NCI-H82 (cell line): ENCODE results near the gene UNKL.
A peak's percentile ranks its signal among the peaks of the same experiment; 100 is the strongest.

ENCODE experiments used
- DNase-seq: peaks from one replicate; lab custom pipeline; 2025; lab: John Stamatoyannopoulos, UW

The UNKL gene

DNA sequence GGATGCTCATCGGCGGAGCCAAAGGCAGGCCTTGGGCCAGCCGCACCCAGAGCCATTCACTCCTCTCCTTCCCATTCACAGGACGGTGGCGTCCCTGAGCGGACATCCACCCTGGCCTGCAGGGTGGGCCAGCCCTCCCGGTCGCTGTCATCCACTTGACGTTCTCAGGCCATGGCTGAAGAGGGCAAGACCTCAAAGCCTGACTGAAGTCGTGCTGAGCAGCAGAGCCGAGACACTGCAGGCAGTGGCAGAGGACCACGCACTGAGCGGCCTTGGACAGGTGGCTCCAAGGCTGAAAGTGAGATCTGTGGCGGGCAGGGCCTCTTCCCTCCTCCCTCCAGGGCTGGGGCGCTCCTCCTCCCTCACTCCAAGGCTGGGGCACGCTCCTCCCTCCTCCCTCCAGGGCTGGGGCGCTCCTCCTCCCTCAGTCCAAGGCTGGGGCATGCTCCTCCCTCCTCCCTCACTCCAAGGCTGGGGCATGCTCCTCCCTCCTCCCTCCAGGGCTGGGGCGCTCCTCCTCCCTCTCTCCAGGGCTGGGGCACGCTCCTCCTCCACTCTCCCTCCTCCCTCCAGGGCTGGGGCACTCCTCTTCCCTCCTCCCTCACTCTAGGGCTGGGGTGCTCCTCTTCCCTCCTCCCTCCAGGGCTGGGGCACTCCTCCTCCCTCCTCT lies 38.6 kb downstream of the UNKL start:
- DNase-seq = no peak

DNA sequence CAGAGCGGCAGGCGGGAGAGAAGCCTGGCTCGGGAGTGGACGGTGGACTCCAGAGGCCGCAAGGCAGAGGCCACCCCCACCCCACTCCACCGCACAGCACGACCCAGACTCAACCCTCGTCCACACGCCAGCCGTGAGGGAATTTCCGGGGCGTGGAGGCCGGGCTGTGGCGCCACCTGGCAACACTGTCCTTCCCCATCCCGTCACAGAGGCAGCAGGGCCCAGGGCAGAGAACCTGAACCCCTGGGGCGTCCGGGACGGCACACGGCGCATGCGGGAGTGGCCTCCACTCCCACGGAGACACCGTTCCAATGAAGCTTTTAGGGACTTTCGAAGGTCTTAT lies 39.2 kb downstream of the UNKL start:
- no peak for DNase-seq

DNA sequence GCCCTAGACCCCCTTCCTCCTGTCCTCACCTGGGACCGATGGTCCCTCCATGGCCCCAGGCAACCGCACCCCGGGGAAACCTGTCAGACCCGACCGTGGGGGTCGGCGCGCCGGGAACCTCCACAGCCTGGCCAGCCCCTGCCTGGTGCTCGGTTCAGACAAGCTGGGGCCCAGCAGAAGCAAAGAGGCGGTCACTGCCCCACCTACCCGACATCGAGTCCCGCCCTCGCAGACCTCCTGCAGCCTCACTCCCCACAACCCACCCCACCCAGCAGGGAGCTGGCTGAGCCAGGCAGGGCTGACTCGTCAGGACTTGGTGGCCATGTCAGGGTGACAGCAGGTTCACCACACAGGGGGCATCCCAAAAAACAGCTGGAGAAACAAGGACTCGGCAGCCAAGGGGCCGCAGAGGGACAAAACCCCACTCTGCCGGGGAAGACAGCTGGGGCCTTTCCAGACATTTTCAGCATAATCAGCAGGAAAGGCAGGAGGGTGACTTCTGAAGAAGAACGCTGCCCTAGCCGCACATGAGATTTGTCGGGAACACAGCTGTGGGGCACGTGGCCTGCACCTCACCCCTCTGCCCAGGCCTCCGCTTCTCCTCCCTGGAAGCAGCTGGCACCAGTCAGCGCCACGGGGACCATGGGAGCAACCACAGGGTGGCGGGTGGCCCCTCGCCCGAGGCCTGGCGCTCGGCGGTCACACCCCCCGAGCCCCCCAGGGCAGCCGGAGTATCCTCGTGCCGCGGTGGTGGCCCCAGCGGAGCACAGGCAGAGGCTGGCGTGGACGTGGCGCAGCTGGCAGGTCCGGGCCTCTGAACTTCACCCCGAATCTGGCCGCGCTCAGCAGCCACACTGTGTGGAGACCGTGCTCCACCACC lies 39.8 kb downstream of the UNKL start:
- no peak for DNase-seq

DNA sequence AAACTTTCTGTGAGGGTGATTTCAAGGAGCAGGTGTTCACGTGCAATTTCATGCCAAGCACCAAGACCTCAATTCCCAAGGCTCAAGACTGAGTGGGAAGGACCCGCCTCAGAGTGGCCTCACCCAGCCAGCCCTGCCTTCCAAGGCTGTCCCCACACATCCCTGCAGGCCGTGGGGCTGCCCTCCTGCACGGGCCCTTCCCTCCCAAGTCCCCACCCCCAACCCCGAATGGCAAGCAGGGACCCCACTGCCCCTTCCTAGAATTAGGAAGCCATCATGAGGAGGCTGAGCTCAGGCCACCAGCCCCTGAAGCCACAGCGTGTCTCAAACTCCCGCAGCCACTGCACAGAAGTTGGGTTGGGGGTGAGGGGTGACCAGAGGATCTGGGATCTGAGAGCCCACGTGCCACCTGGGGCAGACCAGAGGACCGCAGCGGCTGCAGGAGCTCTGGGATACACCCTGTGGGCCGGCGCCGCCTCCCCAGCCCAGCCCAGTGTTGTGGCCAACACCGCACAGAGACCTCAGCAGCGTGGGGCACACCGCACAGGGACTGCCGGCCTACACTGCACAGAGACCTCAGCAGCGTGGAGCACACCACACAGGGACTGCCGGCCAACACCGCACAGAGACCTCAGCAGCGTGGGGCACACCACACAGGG lies 42.1 kb downstream of the UNKL start:
- DNase-seq = no peak

DNA sequence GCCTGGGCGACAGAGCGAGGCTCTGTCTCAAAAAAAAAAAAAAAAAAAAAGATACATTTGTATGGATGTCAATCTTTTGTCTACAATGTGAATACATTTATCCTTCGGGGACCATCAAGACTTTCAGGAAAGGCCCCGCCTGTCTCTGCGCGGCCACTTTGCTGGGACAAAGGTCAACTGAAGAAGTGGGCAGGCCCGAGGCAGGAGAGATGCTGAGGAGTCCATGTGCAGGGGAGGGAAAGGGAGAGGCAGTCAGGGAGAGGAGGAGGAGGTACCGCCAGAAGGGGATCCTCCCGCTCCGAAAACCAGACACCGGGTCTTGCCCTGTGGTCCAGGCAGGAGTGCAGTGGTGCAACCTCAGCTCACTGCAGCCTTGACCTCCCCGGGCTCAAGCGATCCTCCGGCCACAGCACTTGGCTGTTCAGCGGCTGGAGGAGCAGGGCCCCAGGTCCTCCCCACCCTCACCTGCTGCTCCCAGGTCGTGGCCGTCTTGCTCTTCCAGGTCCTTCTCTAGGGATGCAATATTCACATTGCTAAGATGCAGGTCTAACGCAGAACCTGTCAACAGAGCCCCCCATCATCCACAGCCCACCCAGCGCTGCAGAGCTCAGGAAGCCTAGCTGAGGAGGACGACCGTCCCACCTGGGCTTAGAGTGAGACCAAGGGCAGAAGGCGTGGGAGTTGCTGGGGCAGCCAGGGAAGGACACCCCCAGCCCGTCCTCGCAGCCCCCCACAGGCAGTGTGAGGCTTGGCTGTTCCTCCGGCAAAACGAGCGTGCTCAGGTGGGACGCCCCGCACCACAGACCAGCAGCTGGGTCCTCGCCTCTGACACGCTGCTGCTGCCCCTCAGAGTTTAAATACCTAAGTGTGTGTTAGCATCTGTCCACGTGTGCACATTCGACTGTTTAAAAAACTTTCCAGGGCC lies 43.2 kb downstream of the UNKL start:
- DNase-seq = no peak

DNA sequence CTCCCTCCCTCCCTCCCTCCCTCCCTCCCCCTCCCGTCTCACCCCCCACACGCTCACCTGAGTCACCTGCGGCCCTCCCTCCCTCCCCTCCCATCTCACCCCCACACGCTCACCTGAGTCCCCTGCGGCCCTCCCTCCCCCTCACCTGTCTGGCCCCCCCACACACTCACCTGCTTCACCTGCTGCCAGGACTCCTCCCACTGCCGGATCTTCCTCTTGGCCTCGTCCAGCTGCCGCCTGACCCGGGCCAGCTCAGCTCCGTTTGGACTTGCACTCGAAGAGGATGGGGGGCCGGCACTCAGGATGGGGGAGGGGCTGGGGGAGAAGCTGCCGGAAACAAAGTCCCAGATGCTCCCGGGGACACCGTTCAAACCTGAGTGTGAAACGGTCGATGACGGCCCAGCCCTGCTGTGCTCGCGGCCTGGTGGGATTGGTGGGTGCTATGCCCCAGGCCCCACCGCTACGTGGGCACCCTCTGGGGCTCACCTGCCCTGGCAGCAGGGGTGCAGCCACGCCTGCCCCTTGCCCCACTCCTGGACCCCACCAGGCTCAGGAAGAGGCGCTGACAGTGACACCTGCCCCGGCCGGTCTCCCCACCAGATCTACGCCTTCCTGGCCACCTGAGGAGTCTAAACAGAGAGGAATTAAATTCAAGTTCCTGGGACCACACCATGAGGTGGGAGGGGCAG lies 46.9 kb downstream of the UNKL start:
- DNase-seq = no peak

DNA sequence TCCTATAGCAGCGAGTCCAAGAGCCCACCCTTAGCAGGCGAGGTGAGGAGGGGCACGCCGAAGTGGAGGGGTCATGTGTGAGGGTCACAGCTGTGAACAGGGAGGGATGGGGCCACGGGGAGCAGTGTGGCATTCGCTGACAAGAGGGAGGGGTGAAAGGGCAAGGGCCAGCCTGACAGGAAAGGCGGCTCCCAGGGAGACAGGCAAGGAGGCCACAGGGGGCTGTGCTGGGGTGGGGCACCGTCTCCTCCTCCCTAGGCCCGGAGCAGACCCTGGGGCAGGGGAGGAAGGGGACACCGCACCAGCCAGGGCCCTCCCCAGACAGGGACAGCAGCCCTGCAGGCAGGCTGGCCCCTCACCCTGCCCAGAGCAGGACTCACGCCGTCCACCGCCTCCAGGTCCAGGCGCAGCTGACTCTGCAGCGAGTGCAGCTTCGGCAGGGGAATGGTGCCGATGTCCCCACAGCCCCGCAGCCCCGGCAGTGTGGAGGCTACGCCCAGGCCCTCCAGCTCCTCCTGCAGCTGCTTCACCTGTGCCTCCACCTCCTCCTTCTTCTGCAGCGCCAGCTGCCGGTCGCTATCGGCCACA lies 47.7 kb downstream of the UNKL start:
- DNase-seq = no peak

DNA sequence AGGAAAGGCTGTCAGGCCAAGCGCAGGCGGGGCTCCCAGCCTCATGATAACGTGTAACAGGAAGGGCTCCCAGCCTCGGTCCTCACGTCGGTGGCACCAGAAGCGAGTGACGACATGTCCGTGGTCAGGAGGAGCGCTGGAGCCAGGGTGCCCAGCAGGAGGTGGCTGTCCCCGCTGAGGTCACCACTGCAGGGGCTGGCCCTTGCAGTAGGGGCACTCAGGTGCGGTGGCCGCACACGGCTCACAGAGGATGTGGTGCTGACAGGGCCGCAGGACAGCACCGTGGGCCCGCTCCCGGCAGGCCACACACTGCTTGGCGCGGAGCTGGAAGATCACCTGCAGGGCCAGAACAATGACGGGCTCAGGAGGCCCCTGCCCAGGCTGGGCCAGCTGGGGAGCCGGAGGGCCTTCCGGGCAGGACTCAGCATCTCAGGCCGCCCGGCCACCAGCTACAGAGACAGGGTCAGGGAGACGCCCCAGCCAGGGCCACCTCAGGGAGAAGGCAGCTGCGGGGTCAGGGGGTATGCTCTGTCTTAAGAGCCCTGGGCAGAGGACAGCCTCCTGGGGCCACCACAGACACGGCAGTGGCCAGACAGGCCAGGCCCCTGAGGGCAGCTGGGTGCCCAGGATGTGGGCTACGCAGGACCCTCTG lies 48.3 kb downstream of the UNKL start:
- DNase-seq = no peak

DNA sequence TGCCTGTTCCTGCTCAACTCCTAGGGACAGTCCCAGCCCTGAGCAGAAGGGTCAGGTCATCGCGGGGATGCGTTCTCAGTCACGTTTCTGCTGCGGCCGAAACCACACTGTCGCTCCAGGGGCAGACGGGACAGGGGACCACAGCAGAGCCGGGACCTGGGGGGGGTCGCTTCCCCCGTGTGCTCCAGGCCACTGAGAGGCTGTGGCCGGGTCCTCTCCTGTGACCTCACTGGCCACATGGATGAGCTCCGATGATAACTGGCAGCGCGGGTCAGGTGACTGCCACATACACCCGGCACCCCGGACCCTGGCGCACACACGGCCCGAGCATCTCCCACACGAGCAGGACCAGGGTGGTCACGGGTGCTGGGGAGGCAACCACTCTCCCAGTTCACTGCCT lies 50.0 kb downstream of the UNKL start:
- no peak for DNase-seq

DNA sequence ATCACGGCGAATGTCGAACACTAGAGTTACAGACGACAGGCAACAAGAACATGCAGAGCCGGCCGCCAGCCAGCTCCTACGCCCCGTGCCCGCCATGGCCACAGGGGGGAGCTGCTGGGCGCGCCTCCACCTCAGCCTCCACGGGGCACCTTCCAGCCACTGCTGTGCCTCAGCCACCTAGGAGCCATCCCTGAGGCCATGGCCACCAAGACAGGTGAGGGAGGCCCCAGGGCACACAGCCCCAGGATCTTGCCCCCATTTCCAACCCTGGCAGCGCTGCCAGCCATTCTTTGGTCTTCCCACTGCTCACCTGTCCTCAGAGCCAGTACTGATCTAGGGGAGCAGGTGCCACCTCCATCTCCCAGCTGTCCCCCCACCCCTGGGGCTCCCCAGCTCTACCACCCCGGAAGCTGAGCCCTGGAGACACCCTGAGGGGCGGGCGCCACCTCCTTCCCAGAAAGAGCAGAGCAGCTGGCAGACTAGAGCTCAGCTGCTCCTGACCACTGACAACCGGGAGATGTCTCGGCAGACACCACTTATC lies 50.9 kb downstream of the UNKL start:
- DNase-seq = peak; percentile 66

DNA sequence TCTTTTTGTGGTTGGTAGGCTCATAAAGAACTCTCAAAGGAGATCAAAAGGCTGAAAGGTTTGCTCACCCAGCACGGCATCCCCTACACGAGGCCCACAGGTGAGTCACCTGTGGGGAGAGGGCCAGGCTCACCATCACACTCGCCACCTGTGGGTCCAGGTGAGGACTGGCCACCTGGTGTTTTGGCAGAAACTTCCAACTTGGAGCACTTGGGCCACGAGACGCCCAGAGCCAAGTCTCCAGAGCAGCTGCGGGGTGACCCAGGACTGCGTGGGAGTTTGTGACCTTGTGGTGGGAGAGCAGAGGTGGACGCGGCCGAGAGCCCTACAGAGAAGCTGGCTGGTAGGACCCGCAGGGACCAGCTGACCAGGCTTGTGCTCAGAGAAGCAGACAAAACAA lies 51.7 kb downstream of the UNKL start:
- DNase-seq = no peak

DNA sequence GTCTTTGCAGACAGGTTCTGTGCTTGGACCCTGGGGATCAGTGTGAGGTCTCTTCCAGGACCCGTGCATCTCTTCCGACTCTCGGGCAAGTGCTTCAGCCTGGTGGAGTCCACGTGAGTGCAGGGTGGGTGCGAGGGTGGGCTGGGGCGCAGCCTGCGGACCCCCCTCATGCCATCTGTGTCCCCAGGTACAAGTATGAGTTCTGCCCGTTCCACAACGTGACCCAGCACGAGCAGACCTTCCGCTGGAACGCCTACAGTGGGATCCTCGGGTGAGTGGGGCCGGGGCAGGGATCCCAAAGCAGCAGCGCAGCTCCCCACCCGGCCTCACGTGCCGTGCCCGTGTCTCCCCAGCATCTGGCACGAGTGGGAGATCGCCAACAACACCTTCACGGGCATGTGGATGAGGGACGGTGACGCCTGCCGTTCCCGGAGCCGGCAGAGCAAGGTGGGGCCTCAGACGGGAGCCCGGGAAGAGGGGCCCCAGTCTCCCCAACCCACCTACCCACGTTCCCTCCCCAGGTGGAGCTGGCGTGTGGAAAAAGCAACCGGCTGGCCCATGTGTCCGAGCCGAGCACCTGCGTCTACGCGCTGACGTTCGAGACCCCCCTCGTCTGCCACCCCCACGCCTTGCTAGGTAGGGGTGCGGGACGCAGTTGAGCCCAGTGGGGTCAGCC lies 52.7 kb downstream of the UNKL start:
- DNase-seq = no peak

DNA sequence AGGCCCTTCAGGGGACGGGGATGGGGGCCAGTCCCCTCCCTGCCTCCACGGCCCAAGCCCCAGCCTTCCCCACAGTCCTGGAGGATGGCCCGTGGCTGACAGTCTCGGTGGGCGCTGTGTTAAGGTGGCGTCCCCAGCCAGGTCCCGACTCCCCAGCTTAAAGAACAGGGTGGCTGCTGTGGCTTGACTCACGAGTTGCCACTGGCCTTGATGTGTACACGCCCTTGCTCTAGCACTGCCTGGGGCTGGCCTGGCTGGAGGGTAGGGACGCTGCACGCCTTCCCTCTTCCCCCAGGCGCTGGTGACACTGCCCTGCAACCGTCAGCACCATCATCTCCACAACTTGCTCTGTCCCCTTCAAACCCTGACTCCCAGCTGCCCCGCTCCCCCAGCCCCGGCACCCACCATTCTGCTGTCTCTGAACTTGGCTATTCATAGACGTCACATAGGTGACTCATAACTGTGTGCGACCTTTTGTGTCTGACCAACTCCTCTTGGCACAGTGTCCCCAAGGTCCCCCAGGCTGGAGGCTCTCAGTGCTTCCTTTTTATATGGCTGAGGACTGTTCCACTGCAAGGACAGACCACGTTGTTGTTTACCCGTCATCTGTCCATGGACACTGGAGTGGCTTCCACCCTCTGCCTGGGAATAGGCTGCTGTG lies 56.5 kb downstream of the UNKL start:
- DNase-seq = no peak

DNA sequence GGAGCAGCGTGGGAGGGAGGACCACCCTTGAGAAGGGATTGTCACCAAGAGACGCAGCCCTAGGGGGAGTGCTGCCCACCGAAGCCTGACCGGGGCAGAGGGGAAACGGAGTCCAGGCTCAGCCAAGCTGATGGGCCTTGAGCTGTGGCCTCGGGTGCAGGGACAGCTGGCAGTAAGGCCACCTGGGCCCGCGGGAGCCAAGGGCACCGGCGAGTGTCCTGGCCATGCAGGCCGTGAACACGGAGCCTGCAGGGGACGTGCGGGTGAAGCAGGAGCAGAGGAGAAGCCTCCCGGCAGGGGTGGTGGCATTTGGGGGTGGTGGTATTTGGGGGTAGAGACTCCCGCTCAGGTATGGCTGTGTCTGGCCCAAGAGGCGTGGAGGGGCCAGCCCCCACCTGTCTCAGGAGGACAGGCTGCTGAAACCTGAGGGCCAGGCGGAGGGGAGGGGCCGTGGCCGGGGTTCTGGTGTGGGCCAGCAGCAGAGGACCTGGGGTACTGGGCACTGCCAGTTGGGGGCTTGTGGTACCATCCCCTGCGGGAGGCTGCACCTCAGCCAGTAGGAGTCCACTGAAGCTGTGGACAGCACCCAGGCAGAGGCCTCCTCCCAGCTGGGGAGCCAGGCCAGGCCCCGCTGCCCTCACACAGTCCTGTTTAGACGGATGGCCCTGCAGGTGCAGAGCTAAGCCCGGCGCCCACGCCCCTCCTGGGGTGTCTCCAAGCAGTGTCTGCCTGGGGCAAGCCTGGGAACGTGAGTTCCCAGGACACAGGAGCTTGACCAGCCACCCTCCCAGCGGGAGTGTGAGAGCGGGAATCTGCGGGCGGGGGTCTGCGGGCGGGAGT lies 58.2 kb downstream of the UNKL start:
- no peak for DNase-seq

DNA sequence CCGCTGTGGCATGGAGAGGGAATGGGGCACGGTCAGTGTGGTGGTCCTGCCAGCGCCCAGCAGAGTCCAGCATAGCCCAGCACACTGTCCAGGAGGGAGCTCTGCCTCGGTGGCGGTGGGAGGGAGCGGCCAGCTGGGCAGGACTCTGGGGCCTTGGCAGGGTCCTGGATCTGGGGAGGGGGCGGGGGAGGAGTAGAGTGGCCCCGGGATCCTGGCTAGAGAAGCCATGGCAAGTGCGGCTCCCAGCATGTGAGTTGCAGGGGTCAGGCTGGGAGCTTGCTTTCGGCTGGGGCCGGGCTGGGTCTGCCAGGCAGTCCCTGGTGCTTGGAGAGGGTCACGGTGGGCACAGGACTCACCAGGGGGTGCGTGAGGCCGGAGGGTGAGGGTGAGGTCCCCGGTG lies 58.9 kb downstream of the UNKL start:
- no peak for DNase-seq

DNA sequence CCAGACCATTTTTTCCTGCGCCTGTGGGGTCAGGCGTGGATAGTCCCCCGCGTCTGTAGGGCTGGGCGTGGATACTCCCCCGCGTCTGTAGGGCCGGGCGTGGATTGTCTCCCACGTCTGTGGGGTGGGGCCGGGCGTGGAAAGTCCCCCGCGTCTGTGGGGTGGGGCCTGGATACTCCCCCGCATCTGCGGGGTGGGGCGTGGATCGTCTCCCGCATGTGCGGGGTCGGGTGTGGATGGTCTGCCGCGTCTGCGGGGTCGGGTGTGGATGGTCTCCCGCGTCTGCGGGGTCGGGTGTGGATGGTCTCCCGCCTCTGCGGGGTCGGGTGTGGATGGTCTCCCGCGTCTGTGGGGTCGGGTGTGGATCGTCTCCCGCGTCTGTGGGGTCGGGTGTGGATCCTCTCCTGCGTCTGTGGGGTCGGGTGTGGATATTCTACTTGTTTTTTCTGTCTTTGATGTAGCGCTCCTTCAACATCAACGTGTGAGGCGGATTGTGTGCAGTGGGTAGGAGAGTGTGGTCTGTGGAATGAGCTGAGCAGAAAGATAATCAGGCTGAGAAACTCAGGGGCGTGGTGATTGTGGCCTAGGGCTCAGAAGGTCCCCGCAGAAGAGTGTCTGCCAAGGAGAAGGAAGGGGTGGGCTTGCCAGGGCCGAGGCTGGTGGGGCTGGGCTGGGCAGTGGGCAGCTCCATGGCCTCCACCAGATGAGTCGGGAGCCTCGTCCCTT lies 59.5 kb downstream of the UNKL start:
- DNase-seq = no peak

DNA sequence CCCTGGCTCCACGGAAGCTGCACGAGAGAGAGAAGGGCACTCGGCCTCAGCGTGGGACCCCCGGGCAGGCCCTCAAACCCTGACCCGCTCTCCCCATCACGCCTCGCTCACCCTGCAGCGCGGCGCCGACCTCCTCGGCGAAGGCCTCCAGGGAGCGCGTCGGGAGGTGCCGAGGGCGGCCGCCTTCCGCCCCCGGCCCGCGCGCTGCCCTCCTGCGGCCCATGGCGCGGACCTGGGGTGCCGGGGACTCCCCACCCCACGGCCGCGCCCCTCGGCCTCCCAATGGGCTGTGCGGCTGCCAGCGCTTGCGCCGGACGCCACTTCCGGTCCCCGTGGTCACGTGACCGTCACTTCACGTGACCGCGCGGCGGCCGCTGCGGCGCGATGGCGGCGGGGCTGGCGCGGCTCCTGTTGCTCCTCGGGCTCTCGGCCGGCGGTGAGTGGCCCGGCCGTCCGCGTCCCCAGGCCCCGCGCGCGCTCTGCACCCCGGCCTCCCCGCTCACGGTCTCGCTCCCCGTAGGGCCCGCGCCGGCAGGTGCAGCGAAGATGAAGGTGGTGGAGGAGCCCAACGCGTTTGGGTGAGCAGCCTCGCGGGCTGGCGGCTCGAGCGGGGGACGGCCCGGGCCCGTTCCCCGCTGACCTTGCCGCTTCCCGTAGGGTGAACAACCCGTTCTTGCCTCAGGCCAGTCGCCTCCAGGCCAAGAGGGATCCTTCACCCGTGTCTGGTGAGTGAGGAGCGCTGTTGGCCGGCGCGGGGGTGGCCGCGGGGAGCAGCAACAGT lies 62.7 kb downstream of the UNKL start, which contains the start of the genes GNPTG and TSR3:
TSS of gene GNPTG (plus strand) at position 350 of the 781 bp plus-strand sequence. CDS start at position 385, 35 bp downstream.
TSS of gene TSR3 (minus strand) at position 297 of the 781 bp plus-strand sequence. CDS start at position 223, 74 bp downstream.
- peak; percentile 88 for DNase-seq
